ENCODE results near the gene MYH9.
"Not testable (repeated sequence)": the region's sequence is repeated elsewhere in the genome, so short reads cannot be mapped to it uniquely, and the experiment has no call there.

Gene MYH9

DNA sequence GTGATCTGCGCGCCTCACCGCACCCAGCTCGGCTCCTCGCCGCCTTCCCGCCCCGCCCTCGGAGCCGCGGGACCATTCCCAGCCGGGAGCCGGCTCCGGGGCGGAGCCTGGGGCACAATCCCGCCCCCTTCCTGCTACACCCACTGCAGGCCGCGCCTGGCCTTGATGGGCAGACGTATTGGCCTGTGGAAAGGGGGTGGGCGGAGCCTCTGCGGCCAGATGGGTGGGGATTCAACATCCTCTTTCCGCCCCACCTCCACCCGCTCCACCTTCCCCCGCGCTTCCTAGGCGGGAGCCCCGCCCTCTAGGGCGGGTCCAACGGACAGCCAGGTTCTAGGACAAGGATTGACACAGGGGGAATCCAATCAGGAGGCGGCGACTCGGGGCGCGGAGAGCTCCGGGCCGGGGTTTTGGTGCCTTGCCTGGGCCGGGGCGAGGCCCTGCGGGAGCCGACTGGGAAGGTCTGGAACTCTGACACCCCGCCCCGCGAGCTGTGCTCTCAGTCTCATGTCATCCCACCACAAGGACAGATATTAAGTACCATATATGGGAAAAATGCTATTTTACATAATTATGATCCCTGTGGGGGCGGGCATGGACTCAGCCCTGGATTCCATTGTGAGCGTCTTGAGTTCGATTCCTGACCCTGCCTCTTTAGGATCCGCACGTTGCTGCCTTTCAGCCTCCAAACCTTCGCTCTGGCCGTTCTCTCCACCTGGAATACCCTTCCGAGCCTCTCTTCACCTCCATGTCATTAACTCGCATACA is at the start of gene MYH9:
TSS of gene MYH9 (minus strand) at position 9 of the 768 bp plus-strand sequence. CDS start 38,731 bp downstream, outside the sequence.
- peak; percentile 99 for DNase-seq (ENCODE audit: low spot score)

DNA sequence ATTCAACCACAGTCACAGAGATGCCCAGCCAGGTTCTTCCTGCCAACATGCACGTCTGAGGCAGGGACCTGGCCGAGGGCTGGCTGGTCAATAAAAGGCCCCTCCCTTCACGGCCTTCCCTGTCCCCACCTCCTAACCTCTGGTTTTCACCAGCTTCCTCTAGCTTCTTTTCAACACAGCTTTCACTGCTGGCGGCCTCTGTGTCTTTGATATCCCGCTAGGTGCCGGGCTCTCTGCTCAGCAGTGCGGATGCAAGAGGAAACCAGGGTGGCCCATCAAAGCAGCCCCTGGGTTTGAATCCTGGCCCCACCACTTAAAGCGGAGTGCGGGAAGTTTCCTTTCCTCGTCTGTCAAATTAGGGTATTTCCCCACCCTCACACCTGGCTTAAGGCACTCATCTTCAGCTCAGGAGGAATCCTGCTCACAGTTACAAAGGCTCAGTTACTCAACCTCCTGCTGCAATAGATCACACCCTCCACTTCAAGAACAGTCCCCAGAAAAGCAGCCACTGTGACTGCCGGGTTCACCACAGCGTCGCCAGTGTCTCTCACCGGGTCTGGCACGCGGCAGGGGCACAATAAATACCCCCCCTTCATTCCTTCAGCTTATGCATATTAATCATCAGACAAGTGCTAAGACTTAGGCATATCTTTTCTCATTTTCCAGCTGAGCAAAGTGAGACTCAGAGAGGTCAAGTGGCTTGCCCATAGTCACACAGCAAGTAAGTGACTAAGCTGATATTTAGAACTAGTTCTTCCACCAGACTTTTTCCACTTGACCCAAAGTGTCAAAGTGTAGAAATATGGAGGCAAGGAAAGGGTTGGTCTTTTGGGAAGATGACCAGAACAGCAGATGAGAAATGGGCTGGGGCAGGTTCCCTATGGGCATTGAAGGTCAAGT is 48.0 kb upstream of the MYH9 start:
- DNase-seq (ENCODE audit: low spot score): no peak

DNA sequence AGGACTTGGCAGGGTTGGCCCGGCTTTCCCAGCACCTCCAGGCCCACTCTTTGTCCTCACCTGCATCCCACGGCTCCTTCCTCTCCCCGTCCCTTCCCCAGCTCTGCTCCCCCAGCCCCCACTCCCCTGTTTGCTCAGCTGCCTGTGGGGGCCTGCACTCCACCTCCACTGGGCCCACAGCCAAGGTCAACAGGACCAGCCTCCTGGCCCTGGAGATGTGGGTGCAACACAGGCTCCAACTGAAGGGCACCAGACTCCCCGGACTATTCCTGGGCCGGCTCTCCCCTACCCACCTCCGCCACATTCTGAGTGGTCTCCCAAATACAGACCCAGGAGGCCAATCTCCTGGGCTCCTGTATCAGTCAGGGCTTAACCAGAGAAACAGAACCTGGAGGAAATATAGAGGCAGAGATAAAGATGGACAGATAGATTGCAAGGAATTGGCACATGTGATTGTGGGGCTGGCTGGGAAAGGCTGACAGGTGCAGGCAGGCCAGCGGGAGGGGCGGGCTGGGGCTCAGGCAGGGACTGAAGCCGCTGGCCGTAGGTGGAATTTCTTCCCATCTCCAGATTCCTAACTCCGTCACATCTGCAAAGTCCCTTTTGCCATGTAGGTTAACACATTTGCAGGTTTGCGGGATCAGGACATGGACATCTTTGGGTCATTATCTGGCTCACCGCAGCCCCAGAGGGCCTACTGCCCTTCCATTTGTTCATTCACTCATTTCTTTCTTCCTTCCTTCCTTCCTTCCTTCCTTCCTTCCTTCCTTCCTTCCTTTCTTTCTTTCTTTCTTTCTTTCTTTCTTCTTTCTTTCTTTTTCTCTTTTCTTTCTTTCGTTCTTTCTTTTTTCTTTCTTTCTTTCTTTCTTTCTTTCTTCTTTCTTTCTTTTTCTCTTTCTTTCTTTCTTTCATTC is 45.8 kb upstream of the MYH9 start:
- DNase-seq (ENCODE audit: low spot score): no peak

DNA sequence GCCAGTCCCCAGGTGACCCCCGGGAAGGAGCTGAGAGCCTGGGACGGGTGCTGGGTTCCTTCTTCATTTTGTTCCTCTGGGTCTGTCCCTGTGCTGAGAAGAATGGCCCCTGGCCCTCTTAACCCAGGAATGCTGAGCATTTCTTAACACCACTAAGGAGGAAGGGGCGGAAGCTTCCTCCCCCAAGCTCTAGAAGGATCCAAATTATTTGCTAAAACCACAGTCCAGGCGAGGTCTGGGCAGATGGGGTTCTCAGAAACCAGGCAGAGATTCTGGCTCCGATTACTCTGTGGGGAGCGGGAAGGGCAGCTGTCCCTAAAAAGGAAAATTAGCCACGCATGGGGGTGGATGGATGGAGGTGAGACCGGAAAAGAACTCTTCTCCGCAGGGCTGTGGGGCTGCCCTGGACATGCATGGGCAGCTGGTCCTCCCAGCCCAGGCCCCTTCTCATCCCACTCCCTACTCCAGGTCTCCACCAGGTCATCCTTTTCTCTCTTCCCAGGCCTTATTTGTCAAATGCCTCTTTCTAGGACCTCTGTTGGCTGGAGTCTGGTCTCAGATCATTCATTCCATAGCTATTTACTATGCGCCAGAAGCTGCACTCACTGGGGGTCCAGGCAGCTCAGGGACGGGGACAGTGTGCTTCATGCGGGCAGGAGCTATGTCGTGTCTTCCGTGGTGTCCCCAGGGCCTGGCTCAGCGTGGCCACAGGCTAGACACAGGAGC is 45.0 kb upstream of the MYH9 start:
- DNase-seq (ENCODE audit: low spot score): no peak

DNA sequence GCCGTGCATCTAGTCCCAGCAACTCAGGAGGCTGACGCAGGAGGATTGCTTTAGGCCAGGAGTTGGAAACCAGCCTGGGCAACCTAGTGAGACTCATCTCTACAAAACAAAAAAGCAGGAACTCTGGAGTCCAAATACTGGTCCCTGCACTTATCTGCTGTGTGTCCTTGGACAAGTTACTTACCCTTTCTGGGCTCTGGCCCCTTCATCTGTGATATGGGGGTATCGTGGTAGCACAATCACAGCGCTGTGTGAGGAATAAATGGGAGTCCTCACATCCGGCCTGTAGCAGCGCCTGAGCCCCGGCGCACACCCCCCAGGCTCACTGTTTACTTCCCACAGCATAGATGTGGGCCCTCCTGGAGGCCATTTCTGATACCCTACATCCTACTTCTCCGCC is 44.2 kb upstream of the MYH9 start:
- no peak for DNase-seq (ENCODE audit: low spot score)

DNA sequence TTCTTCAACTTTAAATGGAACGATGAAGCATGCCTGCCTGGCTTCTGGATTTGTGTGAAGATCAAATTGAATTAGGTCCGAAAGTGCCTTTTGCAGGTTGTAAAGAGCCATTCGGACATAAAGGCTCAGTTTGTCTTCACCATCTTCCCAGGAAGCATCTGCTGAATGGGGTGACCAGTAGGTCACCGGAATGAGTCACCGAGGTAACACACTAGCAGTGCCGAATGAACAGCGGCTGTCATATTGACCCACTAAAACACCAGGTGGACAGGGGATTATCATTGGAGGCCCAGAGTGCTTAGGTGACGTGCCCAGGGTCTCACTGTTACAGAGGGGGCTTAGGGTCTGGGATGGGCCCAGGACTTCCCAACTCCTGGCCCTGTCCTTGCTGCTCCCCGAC is 43.1 kb upstream of the MYH9 start:
- DNase-seq (ENCODE audit: low spot score): no peak

DNA sequence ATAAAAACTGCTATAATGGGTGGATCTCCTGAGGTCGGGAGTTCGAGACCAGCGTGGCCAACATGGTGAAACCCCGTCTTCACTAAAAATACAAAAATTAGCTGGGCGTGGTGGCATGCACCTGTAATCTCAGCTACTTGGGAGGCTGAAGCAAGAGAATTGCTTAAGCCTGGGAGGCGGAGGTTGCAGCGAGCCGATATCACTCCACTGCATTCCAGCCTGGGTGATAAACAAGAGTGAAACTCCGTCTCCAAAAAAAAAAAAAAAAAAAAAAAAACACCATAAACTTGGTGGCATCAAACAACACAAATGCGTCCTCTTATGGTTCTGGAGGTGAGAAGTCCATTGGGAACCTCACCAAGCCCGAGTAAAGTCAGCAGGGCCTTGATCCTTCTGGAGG is 40.2 kb upstream of the MYH9 start:
- DNase-seq (ENCODE audit: low spot score): not testable (repeated sequence)

DNA sequence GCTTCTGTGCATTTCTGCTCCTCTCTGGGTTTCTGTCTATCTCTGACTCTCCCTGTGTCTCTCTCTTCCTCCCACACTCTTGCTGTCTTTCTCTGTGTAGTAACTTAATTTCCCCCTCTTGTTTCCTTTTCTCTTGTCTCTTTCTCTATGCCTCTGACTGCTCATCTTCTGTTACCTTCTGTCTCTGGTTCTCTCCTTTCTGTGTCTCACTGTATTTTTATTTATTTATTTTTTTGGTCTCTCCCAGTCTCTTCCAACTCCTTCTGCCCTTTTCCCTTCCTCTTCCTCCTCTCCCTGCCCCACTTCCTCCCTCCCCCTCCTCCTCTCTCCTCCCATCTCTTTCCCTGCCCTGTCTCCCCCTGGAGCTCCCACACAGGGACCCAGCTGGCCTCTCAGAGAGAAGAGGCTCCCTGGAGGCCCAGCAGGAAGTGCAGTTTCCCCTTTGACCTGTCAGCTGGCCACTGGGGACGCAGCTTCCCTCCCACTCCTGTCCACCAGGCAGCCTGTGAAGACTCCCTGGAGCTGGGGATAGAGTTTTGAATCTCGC is 38.3 kb upstream of the MYH9 start:
- peak; percentile 27 for DNase-seq (ENCODE audit: low spot score)

DNA sequence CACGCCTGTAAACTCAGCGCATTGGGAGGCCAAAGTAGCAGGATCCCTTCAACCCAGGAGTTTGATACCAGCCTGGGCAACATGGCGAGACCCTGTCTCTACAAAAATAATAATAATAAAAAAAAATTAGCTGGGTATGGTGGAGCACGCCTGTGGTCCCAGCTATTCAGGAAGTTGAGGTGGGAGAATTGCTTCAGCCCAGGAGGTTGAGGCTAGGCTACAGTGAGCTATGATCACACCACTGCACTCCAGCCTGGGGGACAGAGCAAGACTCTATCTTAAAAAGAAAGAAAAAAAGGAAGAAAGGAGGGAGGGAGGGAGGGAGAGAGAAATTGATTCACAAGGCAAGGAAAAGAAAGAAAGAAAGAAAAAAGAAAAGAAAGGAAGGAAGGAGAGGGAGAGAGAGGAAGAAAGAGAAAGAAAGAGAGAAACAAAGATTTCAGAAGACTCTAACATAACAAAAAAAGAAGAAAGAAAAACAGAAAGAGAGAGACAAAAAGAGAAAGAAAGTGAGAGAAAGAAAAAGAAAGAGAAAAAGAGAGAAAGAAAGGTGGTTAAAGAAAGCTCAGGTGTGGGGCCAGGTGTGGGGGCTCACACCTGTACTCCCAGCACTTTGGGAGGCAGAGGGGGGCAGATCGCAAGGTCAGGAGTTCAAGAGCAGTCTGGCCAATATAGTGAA is 37.3 kb upstream of the MYH9 start:
- DNase-seq (ENCODE audit: low spot score): no peak

DNA sequence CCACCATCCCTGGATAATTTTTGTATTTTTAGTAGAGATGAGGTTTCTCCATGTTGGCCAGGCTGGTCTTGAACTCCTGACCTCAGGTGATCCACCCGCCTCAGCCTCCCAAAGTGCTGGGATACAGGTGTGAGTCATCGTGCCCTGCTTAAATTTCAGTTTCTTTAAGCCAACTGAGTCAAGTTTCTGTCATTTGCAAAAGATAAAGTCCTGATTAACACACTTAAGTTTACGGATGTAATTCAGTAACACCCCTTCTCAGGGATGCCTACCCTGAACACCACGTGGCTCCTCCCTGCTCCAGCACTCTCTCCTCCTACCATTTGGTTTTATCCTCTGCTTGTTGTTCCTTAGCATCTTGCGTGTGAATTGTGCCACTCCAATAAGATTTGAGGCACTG is 36.7 kb upstream of the MYH9 start:
- DNase-seq (ENCODE audit: low spot score): peak; percentile 72

DNA sequence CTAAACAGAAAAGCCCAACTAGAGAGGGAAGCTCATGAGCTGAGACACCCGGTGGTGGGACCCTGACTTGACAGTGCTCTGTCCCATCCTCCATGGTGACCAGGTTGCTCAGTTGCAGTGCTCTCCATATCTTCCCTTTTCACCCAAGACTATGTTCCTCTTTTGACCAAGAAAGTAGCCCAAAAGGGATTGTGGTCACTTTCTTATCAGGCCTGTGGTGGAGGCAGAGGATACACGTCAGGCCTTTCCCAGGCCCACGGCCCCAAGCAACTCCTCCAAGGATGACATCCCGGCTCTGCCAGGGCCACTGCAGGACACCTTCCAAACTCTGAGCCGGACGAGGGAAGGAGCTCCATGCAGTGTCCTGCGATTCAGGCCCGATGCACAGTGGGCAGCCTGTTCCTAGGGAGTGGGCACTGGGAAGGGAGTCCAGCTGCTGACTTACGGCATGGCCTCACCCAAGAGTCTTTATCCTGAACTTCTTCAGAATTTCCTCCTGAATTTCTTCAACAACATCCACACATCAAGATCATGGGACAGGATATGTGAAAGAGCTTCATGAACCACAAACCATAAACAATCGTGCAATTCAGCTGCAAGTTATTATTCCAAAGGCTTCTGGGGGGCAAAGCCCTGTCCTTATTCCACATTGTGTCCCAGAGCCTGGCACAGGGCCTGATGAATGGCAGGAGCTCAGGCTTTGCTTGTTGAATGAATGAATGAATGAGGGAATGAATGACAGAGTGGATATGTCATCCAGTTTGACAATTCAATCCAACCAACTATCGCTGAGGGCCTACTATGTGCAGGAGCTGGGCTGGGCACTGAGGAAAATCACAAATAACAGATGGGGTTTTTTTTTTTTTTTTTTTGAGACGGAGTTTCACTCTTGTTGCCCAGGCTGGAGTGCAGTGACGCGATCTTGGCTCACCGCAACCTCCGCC is 36.0 kb upstream of the MYH9 start:
- DNase-seq (ENCODE audit: low spot score): no peak

DNA sequence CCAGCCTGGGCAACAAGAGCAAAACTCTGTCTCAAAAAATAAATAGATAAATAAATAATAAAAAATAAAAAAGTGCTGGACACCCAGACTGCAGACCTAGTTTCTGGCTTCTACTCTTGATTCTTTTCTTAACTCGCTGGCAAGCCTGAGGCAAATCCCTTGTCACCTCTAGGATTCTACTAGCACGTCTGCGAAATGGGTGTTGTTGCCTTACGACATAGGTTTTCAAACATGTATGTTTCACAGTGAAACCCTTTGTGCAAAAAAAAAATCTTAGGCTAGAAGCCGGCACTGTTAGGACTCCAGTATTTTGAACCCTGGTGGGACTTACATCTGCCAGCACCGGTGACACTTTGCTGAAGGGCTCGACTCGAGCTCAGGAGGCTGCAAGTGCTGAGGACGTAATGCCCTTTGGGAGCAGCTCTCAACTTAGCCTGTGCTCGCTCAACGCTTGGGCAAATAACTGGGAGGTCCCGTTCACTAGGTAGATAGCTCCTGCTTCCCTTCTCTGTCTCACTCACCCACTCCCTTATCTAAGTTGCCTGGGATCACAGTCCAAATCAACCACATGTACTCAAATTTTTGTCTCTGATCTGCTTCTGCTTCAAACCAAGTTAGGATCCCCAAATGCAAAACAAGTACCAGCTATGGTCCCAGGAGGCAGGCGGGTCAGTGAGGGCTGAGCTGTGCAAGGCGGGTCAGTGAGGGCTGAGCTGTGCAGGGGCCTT is 34.7 kb upstream of the MYH9 start:
- DNase-seq (ENCODE audit: low spot score): no peak

DNA sequence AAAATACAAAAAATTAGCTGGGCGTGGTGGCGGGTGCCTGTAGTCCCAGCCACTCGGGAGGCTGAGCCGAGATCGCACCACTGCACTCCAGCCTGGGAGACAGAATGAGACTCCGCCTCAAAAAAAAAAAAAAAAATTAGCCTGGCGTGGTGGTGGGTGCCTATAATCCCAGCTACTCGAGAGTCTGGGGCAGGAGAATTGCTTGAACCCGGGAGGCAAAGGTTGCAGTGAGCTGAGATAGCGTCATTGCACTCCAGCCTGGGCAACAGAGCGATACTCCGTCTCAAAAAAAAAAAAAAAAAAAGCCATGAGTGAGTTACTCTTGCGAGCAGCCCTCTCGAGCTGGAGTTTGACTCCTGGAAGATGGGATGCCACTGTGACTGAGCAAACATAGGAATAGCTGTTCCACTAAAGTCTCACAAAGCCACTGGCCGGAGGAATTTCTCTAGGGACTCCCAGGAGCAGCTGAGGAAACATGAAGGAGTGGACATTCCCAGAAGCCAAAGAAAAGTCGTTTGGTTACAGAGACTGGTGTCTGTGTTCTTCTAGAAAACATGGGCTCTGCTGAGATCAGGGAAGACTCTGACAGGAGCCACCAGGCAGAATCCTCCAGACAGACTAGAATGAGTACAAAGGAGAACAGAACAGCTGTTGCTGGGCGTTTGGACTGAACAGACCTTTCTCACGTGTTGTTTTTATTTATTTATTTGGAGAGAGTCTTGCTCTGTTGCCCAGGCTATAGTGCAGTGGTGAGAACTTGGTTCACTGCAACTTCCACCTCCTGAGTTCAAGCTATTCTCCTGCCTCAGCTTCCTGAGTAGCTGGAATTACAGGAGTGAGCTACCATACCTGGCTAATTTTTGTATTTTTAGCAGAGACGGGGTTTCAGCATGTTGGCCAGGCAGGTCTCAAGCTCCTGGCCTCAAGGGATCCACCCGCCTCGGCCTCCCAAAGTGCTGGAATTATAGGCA is 32.4 kb upstream of the MYH9 start:
- DNase-seq (ENCODE audit: low spot score): no peak

DNA sequence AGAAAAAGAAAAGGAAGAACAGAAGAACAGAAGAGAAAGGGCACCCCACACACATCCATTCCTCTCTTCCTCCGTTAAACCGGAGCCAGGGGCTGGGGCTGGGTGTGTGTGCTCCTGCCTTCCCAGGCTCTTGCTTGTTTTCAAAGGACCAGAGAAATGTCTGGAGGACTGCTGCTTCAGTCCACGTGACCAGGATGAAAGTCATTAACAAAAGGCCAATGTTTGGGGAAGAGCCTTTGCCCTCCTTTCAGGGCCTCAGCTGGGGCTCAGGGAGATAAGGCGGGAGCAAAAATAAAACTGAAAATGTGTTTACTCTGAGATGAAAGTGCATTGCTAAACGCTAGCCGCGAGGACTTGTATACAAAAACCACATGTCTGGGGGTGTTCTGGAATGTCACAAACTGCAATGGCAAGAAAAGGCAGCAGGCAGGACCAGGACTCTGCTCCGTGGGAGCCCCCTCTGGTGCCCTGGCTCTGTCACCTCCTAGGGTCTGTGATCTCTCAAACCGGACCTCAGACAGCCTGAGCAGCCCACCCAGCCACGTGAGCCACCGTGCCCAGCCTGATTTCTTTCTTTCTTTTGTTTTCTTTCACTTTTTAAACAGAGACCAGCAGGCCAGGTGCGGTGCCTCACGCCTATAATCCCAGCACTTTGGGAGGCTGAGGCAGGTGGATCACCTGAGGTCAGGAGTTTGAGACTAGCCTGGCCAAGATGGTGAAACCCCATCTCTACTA is 31.6 kb upstream of the MYH9 start:
- no peak for DNase-seq (ENCODE audit: low spot score)

DNA sequence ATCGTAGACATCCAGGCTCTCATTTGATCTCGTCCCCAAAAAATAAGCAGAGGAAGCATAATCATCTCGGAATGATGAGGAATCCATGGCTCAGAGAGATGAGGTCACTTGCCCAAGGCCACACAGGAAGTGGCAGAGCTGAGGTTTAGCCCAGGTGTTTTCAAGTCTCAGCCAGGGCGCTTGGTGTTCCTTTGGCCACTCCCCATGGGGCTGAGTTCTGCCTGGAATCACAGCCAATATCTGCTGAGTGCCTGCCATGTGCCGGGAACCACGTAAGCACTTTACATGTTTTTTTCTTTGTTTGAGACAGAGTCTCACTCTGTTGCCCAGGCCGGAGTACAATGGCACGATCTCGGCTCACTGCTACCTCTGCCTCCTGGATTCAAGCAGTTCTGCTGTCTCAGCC is 29.5 kb upstream of the MYH9 start:
- peak; percentile 88 for DNase-seq (ENCODE audit: low spot score)

DNA sequence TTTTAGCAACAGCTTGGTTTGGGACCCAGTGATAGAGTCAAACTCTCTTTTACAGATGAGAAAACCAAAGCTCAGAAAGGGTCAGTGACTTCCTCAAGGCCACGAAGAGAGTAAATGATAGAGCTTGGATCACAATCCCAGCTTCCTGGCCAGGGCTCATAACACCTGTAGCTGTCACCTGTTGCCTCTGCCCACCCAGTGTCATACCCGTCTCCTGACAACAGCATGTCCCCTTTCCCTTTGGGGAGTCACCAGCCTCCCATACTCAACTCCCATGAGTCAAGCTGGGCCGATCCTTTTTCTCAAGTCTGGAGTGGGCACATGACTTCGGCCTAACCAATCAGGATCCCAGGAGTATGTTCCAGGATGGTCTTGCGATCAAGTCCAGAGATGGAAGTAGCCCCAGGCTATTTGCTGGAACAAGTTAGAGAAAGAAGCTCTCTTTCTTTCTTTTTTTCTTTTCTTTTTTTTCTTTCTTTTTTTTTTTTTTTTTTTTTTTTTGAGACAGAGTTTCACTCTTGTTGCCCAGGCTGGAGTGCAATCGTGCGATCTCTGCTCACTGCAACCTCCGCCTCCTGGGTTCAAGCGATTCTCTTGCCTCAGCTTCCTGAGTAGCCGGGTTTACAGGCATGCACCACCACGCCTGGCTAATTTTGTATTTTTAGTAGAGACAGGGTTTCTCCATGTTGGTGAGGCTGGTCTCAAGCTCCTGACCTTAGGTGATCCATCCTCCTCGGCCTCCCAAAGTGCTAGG is 27.8 kb upstream of the MYH9 start:
- DNase-seq (ENCODE audit: low spot score): peak; percentile 20
